Suprapubic skin (tissue), 4 donors: Measurements from ENCODE around the gene SLC36A1. TPM values are rescaled to one million over a fixed set of nuclear protein-coding genes. Genes with fewer than 3 reads are reported as not detected.

Source experiments
- DNase-seq, 2 donors: peaks; one replicate each; pipeline ENCODE4 v3.0.0-alpha.2; 2019; ENCODE audit warnings: low spot score in 2 of 2
- H3K27ac ChIP-seq: fragments of 200-600 bp; sonication (generic); one replicate; pipeline ENCODE4 v1.5.1; 2019
- H3K27me3 ChIP-seq: fragments of 200-600 bp; sonication (generic); one replicate; pipeline ENCODE4 v1.5.1; 2019
- H3K36me3 ChIP-seq: fragments of 200-600 bp; sonication (generic); one replicate; pipeline ENCODE4 v1.5.1; 2019
- H3K4me1 ChIP-seq: fragments of 200-600 bp; sonication (generic); one replicate; pipeline ENCODE4 v1.5.1; 2019
- H3K4me3 ChIP-seq: fragments of 200-600 bp; sonication (generic); one replicate; pipeline ENCODE4 v1.5.1; 2019; ENCODE audit warnings: mild to moderate bottlenecking
- H3K9me3 ChIP-seq: fragments of 200-600 bp; sonication (generic); one replicate; pipeline ENCODE4 v1.5.1; 2019
- CTCF ChIP-seq, 2 donors: fragments of 200-600 bp in 1 of 2; fragments of 450-650 bp in 1 of 2; sonication (generic) in 1 of 2; IDR thresholded peaks; one replicate each; pipeline ENCODE4 v1.5.1; 2016 to 2019; ENCODE audit warnings: antibody characterized with exemption in 2 of 2, mild to moderate bottlenecking in 1 of 2, moderate library complexity in 1 of 2
- EP300 ChIP-seq: sonication (generic); formaldehyde crosslinking; IDR thresholded peaks from one replicate; pipeline ENCODE4 v1.6.1; 2017; ENCODE audit warnings: antibody characterized with exemption
- POLR2A ChIP-seq, 2 donors: fragments of 450-650 bp; IDR thresholded peaks; one replicate each; pipeline ENCODE4 v1.6.1; 2017; ENCODE audit warnings: antibody characterized with exemption in 2 of 2, mild to moderate bottlenecking in 2 of 2, moderate library complexity in 2 of 2
- POLR2AphosphoS5 ChIP-seq, 3 donors: sonication (generic); formaldehyde crosslinking; IDR thresholded peaks; one replicate each; pipeline ENCODE4 v1.6.1; 2017; ENCODE audit warnings: antibody characterized with exemption in 3 of 3
- WGBS: methylation state at CpG from one replicate; pipeline ENCODE4 v1.1.5; 2018; 5-methylcytosine and 5-hydroxymethylcytosine counted together
- total RNA-seq, 4 donors: library from RNA; depleted of rRNA; stranded (reverse); fragments of >200 nt; gene quantifications; one replicate each; pipeline ENCODE4 v1.1.0, GENCODE V29; 2016

SLC36A1 gene
- 10 to 100 TPM in 1 of 4 donors, 1 to 10 TPM in 3; 7.2 to 16.5 (median 8.1) TPM for total RNA-seq

- Histone ChIP-seq H3K36me3 (no peaks in the 10 kb centered on the region), H3K27ac (peak within 1 kb of the TSS; percentile 50), H3K4me3 (peak within 1 kb of the TSS; percentile 74), H3K4me1 (peaks cover 20% of the 10 kb centered on the region), H3K9me3 (no peaks in the 10 kb centered on the region), H3K27me3 (no peaks in the 10 kb centered on the region)
- TF ChIP-seq EP300 (no peak), CTCF (IDR thresholded peaks at IDR 0.05) (peak; percentile 96 to 97), POLR2AphosphoS5 (IDR thresholded peaks at IDR 0.05) (peak in 1 of 3 donors; percentile 75)
- under 1% methylated on average over 43 of the region's 46 CpGs for WGBS
- DNase-seq, result peak; percentile 97 to 98
These were observed at the start of gene SLC36A1 for GRCh38 chr5:151447174-151448037. Gene SLC36A1, plus strand, starts transcription at chr5:151447603. Its CDS starts 11,190 bp downstream, at chr5:151458793.

GRCh38 chr5:151405334-151406160 is 41.9 kb upstream of the SLC36A1 start:
- no peak for TF ChIP-seq POLR2A (IDR thresholded peaks at IDR 0.05)
- no peak for TF ChIP-seq CTCF (IDR thresholded peaks at IDR 0.05)
- TF ChIP-seq POLR2AphosphoS5 (IDR thresholded peaks at IDR 0.05), result no peak
- TF ChIP-seq EP300, result no peak
- no peaks in the 10 kb centered on the region for H3K27me3 ChIP-seq
- no peaks in the 10 kb centered on the region for H3K36me3 ChIP-seq
- no peaks in the 10 kb centered on the region for H3K4me1 ChIP-seq
- H3K27ac ChIP-seq, result no peak overlapping the region
- no peak overlapping the region for H3K4me3 ChIP-seq
- no peaks in the 10 kb centered on the region for H3K9me3 ChIP-seq
- WGBS, result 69% methylated on average over 4 of the region's 4 CpGs
- no peak for DNase-seq

GRCh38 chr5:151406322-151406947 is 41.0 kb upstream of the SLC36A1 start:
- 69% methylated on average over 8 of the region's 8 CpGs for WGBS
- Histone ChIP-seq H3K4me1 (no peaks in the 10 kb centered on the region), H3K27me3 (no peaks in the 10 kb centered on the region), H3K36me3 (no peaks in the 10 kb centered on the region), H3K4me3 (no peak overlapping the region), H3K9me3 (no peaks in the 10 kb centered on the region), H3K27ac (no peak overlapping the region)
- DNase-seq, result no peak
- no peak for TF ChIP-seq POLR2AphosphoS5 (IDR thresholded peaks at IDR 0.05)
- no peak for TF ChIP-seq EP300
- TF ChIP-seq CTCF (IDR thresholded peaks at IDR 0.05), result peak in 1 of 2 donors; percentile 26

GRCh38 chr5:151408591-151409230 is 38.7 kb upstream of the SLC36A1 start:
- no peaks in the 10 kb centered on the region for H3K4me1 ChIP-seq
- DNase-seq, result no peak

More at GRCh38 chr5:151408591-151409230, 38.7 kb upstream of the SLC36A1 start:
- Histone ChIP-seq H3K27ac (no peak overlapping the region), H3K27me3 (peaks cover 3% of the 10 kb centered on the region), H3K36me3 (no peaks in the 10 kb centered on the region), H3K9me3 (no peaks in the 10 kb centered on the region), H3K4me3 (no peak overlapping the region)
- no peak for TF ChIP-seq CTCF (IDR thresholded peaks at IDR 0.05)
- TF ChIP-seq EP300, result no peak
- no peak for TF ChIP-seq POLR2AphosphoS5 (IDR thresholded peaks at IDR 0.05)
- no peak for TF ChIP-seq POLR2A (IDR thresholded peaks at IDR 0.05)
- 35% methylated on average over 4 of the region's 4 CpGs for WGBS
